GM23338 (cell line): Measurements from ENCODE around the gene KDM4F. TPM values are rescaled to one million over a fixed set of nuclear protein-coding genes. Genes with fewer than 3 reads are reported as not detected.

Source experiments
- ATAC-seq: fragments of 200-7000 bp; cut with Tn5 transposase; 3 replicates; pipeline ENCODE4 v1.9.1; 2020
- DNase-seq: peaks from one replicate; pipeline ENCODE4 v3.0.0-alpha.2; 2015; ENCODE audit warnings: low spot score
- H2AFZ ChIP-seq: fragments of 200-600 bp; sonication (generic); 2 replicates; pipeline ENCODE4 v1.8.0; 2016; ENCODE audit warnings: antibody characterized with exemption, mild to moderate bottlenecking, moderate library complexity
- H3F3A ChIP-seq: fragments of 200-600 bp; sonication (generic); replicated peaks from 2 replicates; pipeline ENCODE4 v1.8.0; 2017; ENCODE audit warnings: antibody characterized with exemption, mixed run types, low read depth
- H3K27ac ChIP-seq: fragments of 200-600 bp; sonication (generic); 2 replicates; pipeline ENCODE4 v1.6.1; 2016; ENCODE audit warnings: low read depth
- H3K27me3 ChIP-seq: fragments of 200-600 bp; sonication (generic); 2 replicates; pipeline ENCODE4 v1.8.0; 2016; ENCODE audit warnings: mild to moderate bottlenecking, mixed run types, moderate library complexity; ENCODE audit not compliant: insufficient read depth
- H3K36me3 ChIP-seq: fragments of 200-600 bp; sonication (generic); 2 replicates; pipeline ENCODE4 v1.8.0; 2016; ENCODE audit warnings: mild to moderate bottlenecking; ENCODE audit not compliant: insufficient read depth
- H3K4me1 ChIP-seq: fragments of 200-600 bp; sonication (generic); 2 replicates; pipeline ENCODE4 v1.8.0; 2016; ENCODE audit warnings: mild to moderate bottlenecking, moderate library complexity; ENCODE audit not compliant: insufficient read depth
- H3K4me2 ChIP-seq: fragments of 200-600 bp; sonication (generic); 2 replicates; pipeline ENCODE4 v1.7.1; 2017; ENCODE audit warnings: mixed run types
- H3K4me3 ChIP-seq: fragments of 200-600 bp; sonication (generic); 2 replicates; pipeline ENCODE4 v1.6.1; 2016; ENCODE audit warnings: mixed run types
- H3K79me2 ChIP-seq: fragments of 200-600 bp; sonication (generic); replicated peaks from 2 replicates; pipeline ENCODE4 v1.8.0; 2017; ENCODE audit warnings: mild to moderate bottlenecking; ENCODE audit not compliant: insufficient read depth
- H3K9me2 ChIP-seq: fragments of 200-600 bp; sonication (generic); 2 replicates; pipeline ENCODE4 v1.8.0; 2017; ENCODE audit not compliant: insufficient read depth
- H4K20me1 ChIP-seq: fragments of 200-600 bp; sonication (generic); replicated peaks from 2 replicates; pipeline ENCODE4 v1.8.0; 2017; ENCODE audit warnings: mild to moderate bottlenecking; ENCODE audit not compliant: insufficient read depth
- H3K27ac Mint-ChIP-seq: 2 replicates; pipeline ENCODE4 v1.8.0; 2020; ENCODE audit warnings: inconsistent platforms, mild to moderate bottlenecking, moderate library complexity, mixed read lengths
- H3K27me3 Mint-ChIP-seq: 3 replicates; pipeline ENCODE4 v1.8.0; 2022; ENCODE audit warnings: low read depth, mild to moderate bottlenecking, moderate library complexity, mixed read lengths, inconsistent platforms; ENCODE audit not compliant: insufficient read depth, poor library complexity
- H3K36me3 Mint-ChIP-seq: 3 replicates; pipeline ENCODE4 v1.8.0; 2021; ENCODE audit warnings: low read depth, mild to moderate bottlenecking, inconsistent platforms, moderate library complexity, mixed read lengths
- H3K4me1 Mint-ChIP-seq: 3 replicates; pipeline ENCODE4 v1.8.0; 2020; ENCODE audit warnings: mild to moderate bottlenecking, inconsistent platforms, mixed read lengths
- H3K4me3 Mint-ChIP-seq: 3 replicates; pipeline ENCODE4 v1.8.0; 2021; ENCODE audit warnings: moderate library complexity, mild to moderate bottlenecking, inconsistent platforms, mixed read lengths
- H3K9me3 Mint-ChIP-seq: 3 replicates; pipeline ENCODE4 v1.8.0; 2020; ENCODE audit warnings: moderate library complexity, mild to moderate bottlenecking, inconsistent platforms, mixed read lengths
- CREB1 ChIP-seq: fragments of 250-450 bp; sonication (Bioruptor Pico); IDR thresholded peaks from 2 replicates; pipeline ENCODE4 v1.5.0; 2020; ENCODE audit warnings: low read depth, mild to moderate bottlenecking, moderate library complexity
- CTCF ChIP-seq, 2 experiments: fragments of 200-600 bp in 1 of 2; sonication (generic) in 1 of 2; conservative IDR thresholded peaks; 2 replicates each; pipeline versions ENCODE4 v1.5.1 to v1.6.1; 2016 to 2017; ENCODE audit warnings: antibody characterized with exemption in 2 of 2, low read depth in 2 of 2, mild to moderate bottlenecking in 2 of 2, moderate library complexity in 1 of 2
- ETS1 ChIP-seq: IDR thresholded peaks from 2 replicates; pipeline ENCODE4 v1.6.1; 2016; ENCODE audit warnings: antibody characterized with exemption
- NANOG ChIP-seq: IDR thresholded peaks from 2 replicates; pipeline ENCODE4 v1.6.1; 2016; ENCODE audit warnings: antibody characterized with exemption, borderline replicate concordance
- POLR2AphosphoS5 ChIP-seq: IDR thresholded peaks from 2 replicates; pipeline ENCODE4 v1.6.1; 2016; ENCODE audit warnings: antibody characterized with exemption, low read depth
- ZNF114 ChIP-seq: fragments of 250-450 bp; sonication (Bioruptor Pico); IDR thresholded peaks from 2 replicates; pipeline ENCODE4 v1.5.0; 2020; ENCODE audit warnings: mild to moderate bottlenecking, moderate library complexity
- ZNF462 ChIP-seq: fragments of 250-450 bp; sonication (Bioruptor Pico); IDR thresholded peaks from 2 replicates; pipeline ENCODE4 v1.5.0; 2020; ENCODE audit warnings: mild to moderate bottlenecking, moderate library complexity
- polyA plus RNA-seq: library from polyadenylated mRNA; unstranded; fragments of >200 nt; fragmentation: Nextera tagmentation; extraction: Ambion mirVana; gene quantifications from 2 replicates; pipeline ENCODE4 v1.2.1, GENCODE V29; 2016
- total RNA-seq: library from RNA; depleted of rRNA; stranded (reverse); fragments of >200 nt; shearing (Covaris generic); gene quantifications from 2 replicates; pipeline ENCODE4 v1.2.3, GENCODE V29; 2014

Gene KDM4F
- total and polyA plus RNA-seq, 2 experiments from 2014 or later = not detected

- no peak overlapping the region for H3K27ac Mint-ChIP-seq
- no peaks in the 10 kb centered on the region for H3F3A ChIP-seq
- peaks cover 12% of the 10 kb centered on the region for H3K4me1 ChIP-seq
- H3K4me2 ChIP-seq = no peak overlapping the region
- no peaks in the 10 kb centered on the region for H4K20me1 ChIP-seq
- H3K27ac ChIP-seq = no peak overlapping the region
- H3K27me3 ChIP-seq = no peaks in the 10 kb centered on the region
- ATAC-seq = no peak
- H3K36me3 ChIP-seq = no peaks in the 10 kb centered on the region
- no peak for TF ChIP-seq CREB1 (CRISPR knock-in tag)
- TF ChIP-seq CTCF (conservative IDR thresholded peaks at IDR 0.05; ENCODE audit: low read depth in 2 of 2) = no peak
- TF ChIP-seq ZNF462 (CRISPR knock-in tag) = no peak
- no peak for TF ChIP-seq POLR2AphosphoS5
- no peak for TF ChIP-seq NANOG
- TF ChIP-seq ZNF114 (CRISPR knock-in tag) = no peak
- TF ChIP-seq ETS1 = no peak
- H2AFZ ChIP-seq = no peak overlapping the region
- no peak overlapping the region for H3K4me3 Mint-ChIP-seq
- H3K9me2 ChIP-seq = no peaks in the 10 kb centered on the region
- no peaks in the 10 kb centered on the region for H3K79me2 ChIP-seq
- peaks cover 13% of the 10 kb centered on the region; the same call in 2 of the 3 replicates for H3K4me1 Mint-ChIP-seq
- H3K4me3 ChIP-seq = no peak overlapping the region
- no peaks in the 10 kb centered on the region for H3K36me3 Mint-ChIP-seq
- DNase-seq = no peak
- H3K27me3 Mint-ChIP-seq = no peaks in the 10 kb centered on the region
- no peaks in the 10 kb centered on the region for H3K9me3 Mint-ChIP-seq
These were observed 29.3 kb downstream of the KDM4F start for GRCh38 chr11:95078526-95078925.
